DMS153 (cell line): ENCODE measurements around the gene AK8.

Experiments used
- DNase-seq: peaks from one replicate; lab custom pipeline; 2025; lab: John Stamatoyannopoulos, UW

Gene AK8

DNA sequence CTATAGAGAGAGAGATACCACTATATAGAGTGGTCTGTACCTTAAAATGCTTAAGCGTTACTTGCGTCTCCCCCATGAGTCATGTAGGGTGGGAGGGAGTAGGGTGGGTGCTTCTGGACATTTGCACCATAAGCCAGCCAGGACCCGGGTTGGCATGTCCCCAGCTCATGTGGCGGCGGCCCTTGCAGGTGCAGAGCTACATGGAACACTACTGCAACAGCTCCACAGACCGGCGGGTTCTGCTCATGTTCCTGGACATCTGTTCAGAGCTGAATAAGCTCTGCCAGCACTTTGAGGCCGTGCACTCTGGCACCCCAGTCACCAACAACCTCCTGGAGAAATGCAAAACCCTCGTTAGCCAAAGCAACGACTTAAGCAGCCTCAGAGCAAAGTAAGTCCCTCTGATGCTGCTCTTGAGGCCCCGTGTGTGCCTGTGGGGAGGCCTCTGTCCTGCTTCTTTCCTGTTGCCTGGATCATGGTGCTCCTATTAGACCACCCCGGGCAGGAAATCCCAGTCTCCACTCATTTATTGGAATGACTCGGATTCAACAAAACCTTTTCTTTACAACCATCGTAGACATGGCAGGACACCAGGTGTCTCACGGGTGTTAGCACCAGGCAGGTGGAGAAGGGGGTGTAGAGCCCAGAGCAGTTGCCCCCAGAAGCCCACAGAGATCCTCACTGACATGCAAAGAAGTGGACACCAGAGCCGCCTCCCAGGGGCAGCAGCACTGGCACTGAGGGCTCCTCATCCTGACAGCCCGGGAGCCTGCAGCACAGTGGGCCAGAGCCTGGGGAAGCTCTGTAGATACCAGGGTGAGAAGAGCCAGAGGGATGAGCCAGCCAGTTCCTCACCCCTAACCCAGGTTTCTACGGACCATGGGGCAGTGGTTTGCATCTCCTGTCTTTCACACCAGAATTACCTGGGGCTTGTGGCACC is 9.4 kb upstream of the AK8 start:
- DNase-seq, result no peak

DNA sequence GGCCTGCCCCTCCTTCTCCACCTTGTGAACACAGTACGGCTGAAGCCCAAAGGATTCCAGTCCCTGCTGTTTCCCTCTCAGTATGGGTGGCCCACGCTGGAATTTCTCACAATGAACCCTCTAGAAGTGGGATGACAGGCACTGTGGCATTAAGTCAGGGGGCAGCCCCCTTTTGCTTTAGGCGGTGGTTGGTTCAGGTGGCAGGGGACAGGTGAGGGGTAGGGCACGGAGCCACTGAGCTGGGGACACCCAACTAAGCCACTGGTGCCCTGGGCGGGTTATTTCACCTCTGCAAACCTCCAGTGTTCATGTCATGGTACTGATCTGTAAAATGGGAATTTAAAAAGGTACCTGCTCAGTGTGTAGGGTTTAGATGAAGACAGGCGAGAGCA is 8.2 kb upstream of the AK8 start:
- no peak for DNase-seq

DNA sequence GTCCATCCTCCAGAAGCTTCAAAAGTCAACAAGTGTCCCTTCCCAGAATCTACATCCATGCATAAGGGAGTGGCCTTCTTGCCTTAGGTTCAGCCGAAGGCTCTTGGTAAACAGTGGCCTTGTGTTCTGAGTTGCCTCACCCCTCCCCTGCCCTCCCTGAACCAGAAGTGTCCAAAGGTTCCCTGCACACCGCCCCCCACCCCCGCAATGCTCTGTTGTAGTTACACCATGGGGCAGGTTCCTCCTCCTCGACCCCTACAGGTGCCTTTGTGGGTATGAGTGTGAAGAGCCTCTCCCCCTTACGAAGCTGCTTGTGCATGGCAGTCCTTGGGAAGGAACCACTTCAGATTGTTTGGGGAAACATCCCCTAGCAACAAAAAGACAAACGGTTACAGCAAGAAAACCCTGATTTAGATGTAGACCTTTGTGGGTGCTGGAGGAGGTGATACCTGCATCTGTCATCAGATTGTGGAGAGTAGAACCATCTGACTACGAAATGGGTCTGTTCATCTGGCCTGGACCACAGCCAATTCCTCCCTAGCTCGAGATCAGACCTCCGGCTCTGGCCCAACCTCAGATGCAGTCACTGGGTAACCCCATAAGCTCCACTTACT is 7.7 kb upstream of the AK8 start:
- DNase-seq, result no peak

GRCh38 chr9:132883349-132884294 is 5.5 kb upstream of the AK8 start:
- no peak for DNase-seq

- DNase-seq, result no peak
Observed at GRCh38 chr9:132882616-132883015, 4.5 kb upstream of the AK8 start.

DNA sequence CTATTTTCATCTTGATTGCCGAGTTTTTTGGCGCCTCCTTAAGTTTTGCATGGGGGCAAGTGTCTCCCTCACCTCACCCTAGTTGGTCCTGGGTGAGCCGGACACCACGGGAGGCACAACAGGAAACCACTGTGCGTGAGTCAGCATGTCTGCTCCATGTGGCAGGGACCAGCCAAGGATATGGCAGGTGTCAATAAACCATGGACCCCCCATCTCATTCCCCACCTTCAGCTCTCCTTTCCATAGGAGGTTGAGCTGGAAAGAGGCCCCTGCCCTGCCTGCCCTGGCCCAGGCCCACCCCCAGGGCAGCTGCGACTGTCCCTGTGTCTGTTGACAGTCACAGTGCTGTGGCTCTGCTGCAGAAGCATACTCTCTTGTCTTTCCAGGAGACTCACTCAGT is 3.7 kb upstream of the AK8 start:
- DNase-seq, result no peak

GRCh38 chr9:132880324-132880661 is 2.2 kb upstream of the AK8 start:
- no peak for DNase-seq

DNA sequence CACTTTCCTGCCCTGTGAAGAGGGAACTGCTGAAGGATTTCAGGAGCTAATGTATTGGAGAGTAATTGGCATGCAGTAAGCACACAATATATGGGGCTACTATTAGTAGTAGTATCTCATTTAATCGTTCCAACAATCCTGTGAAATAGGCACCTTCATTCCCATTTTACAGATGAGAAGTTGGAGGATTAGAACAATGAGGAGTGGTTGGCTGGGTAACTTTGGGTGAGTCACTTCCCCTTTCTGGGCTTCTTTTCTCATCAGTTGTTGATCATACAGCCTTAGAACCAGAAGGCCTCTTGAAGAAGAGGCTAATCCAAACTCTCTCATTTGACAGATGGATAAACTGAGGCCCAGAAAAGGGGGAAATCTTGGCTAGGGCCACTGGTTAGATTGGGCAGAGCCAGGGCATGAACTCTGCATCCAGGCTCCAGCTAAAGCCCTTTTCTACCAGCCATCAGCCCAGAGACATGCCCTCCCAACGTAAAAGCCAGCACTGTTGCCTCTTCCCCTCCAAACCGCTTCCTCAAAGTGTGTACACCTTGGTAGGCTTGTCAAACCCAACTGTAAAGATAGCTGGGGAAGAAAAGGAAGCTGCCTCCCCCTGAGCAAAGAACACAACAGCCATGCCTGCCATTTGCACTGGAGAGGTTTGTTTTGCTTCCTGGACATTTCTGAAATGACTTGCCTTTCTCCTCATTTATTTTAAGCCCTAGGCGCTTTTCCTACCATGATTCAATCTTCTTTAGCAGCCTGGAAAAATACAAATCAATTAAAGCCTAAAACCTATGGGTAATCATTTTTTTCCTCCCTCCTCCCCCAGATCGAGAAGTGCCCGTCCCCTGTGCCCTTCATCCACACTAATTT is 1.6 kb upstream of the AK8 start:
- DNase-seq, result no peak

GRCh38 chr9:132878695-132879456 is 792 bp upstream of the AK8 start, which contains the start of gene SPACA9:
TSS of gene SPACA9 (plus strand) at chr9:132878898. CDS start at chr9:132883948, 5,050 bp downstream.
- no peak for DNase-seq

GRCh38 chr9:132877458-132877823 is 643 bp downstream of the AK8 start:
- DNase-seq, result no peak

- no peak for DNase-seq
Observed at GRCh38 chr9:132876849-132877248, 1.2 kb downstream of the AK8 start.

- no peak for DNase-seq
Observed at GRCh38 chr9:132875159-132875558, 2.9 kb downstream of the AK8 start.

GRCh38 chr9:132873403-132873802 is 4.7 kb downstream of the AK8 start:
- no peak for DNase-seq

DNA sequence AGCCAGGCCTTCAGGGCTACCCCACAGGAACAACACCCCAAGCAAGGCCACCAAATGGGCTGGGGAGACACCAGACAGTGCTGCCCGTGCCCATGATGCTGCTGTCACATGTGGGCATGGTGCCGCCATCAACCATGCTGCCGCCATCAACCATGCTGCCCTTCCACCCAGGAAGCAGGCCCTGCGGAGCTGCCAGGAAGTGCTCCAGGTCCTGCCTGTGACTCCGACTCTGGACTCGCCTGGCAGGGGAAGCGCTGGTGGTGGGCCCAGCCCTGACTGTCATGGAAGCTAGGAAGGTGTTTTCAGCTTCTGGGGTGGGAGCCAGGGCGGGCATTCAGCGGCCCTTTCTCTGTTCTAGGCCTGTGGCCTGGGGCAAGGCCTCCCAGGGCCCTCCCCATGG is 8.8 kb downstream of the AK8 start:
- DNase-seq, result no peak

GRCh38 chr9:132866898-132867297 is 11.2 kb downstream of the AK8 start:
- DNase-seq, result no peak

- no peak for DNase-seq
Observed at GRCh38 chr9:132864691-132865090, 13.4 kb downstream of the AK8 start.

- no peak for DNase-seq
Observed at GRCh38 chr9:132864277-132864676, 13.8 kb downstream of the AK8 start.

DNA sequence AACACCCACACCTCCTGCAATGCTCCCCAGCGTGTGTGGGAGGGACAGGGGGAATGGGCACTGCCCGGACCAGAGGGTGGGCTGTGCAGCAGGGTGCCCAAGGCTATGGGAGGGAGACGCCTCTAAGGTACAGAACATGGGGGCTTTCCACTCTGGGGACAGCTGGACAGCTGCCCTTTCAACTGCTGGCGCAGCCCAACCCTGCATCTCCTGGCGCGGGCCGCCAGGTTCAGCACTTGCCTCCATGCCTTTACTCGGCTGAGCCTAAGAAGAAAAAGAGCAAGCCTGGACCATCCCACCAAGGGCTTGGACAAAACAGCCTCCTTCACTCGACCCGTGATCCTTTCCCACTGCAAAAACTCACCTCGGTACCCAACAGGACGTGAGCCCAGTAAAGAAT is 15.0 kb downstream of the AK8 start:
- DNase-seq, result no peak

DNA sequence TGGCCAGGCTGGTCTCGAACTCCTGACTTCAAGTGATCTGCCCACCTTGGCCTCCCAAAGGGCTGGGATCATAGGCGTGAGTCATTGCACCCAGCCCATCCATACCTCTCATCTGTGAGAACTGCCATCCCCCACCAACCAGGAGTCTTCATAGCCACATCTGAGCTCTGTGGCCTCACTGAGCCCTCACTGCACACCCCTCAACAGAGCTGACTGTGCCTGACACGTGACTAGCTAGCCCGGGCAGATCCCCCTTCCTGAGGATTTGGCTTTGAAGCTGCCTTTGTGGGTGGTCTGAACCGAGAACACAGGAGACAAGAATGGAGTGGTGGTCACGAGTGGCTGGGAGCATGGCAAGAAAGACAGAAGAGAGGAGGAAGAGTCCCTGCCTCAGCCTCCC is 15.6 kb downstream of the AK8 start:
- no peak for DNase-seq

GRCh38 chr9:132861666-132862065 is 16.4 kb downstream of the AK8 start:
- DNase-seq, result no peak

DNA sequence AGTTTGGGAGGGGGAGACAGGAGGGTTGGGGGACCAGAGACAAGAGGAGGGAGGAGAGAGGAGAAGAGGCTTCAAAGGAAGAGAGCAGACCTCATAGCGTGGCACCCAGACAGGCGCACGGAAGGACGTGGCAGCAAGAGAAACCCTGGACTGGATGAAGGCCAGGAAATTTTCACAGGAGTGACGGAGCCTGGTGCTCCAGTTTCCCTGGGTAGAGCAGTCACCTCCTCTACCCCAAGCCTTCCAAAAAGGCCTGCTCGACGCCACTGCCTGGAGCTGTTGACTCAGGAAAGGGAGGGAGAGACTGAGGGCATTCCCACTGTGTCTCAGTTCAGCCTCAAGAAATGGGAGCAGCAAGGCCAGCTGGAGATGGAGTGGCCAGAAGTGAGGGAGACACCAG is 19.3 kb downstream of the AK8 start:
- no peak for DNase-seq
